RKO (cell line): ENCODE measurements around the gene GRK5.

Experiments used
- DNase-seq: peaks from one replicate; pipeline ENCODE4 v3.0.0-alpha.2; 2016; ENCODE audit warnings: low spot score

GRK5 gene

DNA sequence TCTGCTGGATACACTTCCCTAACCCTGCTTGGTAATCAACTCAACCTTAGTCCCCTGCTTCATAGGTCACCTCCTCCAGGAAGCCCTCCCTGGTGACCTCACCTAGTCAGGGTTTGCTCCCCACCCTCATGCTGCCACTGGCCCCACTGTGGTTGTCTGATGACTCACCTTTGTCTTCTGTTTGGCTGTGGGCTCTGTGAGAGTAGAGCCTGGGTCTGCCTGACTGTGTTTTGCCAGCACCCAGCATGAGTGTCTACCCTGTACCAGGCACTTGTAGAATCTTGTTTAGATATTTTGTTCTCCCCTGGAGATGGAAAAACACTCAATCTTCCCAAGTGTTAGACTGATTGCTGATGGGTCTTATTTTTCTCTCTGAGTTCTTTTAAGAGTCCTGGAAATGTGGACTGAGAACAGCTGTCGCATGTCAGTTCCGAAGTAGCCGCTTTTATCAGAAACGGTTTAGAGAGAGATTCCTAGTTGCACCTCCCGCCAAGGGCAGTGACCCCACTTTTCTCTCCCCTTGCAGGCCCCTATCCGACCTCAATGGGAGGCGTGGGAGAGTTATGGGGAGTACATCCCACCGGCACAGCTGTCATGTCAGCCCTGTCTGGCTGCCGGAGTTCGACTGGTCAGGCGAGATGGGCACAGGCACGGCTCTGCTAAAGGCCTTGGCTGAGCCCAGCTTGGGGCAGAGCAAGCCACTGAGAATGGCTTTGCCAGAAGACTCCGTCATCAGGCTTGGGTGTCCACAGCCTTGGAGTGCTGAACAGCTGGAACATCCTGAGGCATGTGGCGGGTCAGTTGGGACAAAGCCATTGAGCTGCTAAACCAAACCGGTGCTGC lies 134.3 kb downstream of the GRK5 start:
- DNase-seq, result peak; percentile 34

DNA sequence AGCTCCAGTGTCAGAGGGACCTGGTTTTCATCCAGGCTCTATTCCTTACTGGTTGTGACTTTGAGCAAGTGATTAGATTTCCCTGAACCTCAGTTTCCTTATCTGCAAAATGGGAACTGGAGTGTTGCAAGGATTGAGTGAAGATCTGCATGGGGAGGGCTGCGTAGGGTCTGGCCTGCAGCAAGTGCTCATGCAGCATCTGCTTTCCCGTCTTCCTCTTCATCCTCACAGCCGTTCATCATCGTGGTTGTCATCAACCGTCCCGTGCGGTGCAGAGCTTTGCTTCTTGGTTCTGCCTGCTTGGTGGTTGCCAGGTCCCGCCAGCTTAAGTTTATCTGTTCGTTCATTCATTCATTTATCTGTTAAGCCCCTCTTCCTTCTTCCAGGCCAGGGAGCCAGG lies 135.0 kb downstream of the GRK5 start:
- no peak for DNase-seq

DNA sequence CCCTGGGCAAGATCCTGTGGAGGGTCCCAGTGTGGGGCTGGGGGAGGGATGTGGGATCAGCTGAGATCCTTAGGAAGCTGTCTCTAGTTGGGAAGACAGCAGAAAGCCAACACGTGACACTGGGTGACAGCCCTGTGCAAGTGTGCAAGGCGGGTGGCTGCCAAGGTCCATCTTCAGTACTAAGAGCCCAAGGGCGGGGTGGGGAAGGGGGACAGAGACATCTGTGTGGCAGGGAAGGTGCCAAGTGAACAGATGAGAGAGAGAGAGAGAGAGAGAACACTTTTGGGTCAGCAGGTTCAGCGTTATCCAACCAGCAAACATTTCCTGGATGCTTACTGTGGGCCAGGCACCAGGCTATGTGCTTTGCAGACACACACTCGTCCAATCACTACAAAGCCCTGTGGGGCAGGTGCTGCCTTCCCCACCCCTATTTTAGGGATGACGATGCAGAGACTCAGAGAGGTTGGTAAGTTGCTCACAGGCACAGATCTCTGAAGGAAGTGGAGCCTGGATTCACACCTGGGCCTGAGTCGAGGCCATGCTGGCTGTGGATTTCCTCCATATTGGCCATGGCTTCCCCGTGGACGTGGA lies 135.7 kb downstream of the GRK5 start:
- DNase-seq, result no peak

DNA sequence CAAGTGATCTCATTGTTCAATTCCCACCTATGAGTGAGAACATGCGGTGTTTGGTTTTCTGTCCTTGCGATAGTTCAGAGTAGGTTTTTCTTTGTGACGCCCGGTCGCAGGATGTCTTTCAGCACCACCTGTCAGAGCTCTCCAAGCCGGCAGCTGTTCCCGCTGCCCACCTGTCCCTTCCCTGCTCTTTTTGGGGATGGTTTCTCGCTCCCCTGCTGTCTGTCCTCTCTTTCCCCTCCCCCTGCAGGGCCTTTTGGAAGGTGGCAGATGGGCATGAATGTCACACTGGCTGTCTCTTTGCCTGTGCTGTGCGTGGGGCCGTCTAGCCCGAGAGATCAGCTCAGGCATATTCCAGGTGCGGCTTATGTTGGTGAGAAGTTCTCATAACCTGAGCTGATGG lies 137.0 kb downstream of the GRK5 start:
- no peak for DNase-seq

DNA sequence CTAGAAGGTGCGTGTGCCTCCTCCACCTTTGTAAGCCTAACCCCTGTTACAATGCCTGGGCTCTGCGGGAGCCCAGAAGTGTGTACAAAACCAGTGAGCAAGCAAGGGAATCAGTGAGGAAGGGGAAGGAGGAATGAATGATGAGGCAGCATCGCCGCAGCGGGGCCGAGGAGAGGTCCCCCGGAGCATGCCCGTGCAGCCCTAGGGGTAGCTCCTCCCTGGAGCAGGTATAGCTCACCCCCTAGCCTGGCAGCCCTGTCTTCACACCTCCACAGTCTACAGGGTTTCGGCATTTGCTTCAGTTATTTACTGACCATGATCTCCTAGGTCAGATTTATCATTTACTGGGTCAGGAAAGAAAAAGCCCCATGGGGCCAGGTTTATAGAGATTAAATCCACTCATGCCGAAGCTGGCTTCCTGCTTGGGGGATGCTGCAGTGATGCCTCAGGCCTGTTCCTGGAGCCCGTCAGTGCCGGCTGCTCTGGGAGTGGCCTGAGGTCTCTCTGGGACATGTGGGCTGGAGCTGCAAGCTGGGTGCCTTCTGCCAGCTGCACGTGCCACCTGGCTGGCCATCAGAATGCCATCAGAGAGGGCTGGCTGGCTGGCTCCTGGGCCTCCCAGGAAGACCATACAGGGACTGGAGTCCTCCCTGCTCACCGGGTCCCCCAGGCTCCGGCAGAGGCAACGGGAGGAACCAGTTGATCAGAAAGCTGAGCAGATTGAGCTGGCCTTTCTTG lies 138.9 kb downstream of the GRK5 start:
- DNase-seq, result no peak

DNA sequence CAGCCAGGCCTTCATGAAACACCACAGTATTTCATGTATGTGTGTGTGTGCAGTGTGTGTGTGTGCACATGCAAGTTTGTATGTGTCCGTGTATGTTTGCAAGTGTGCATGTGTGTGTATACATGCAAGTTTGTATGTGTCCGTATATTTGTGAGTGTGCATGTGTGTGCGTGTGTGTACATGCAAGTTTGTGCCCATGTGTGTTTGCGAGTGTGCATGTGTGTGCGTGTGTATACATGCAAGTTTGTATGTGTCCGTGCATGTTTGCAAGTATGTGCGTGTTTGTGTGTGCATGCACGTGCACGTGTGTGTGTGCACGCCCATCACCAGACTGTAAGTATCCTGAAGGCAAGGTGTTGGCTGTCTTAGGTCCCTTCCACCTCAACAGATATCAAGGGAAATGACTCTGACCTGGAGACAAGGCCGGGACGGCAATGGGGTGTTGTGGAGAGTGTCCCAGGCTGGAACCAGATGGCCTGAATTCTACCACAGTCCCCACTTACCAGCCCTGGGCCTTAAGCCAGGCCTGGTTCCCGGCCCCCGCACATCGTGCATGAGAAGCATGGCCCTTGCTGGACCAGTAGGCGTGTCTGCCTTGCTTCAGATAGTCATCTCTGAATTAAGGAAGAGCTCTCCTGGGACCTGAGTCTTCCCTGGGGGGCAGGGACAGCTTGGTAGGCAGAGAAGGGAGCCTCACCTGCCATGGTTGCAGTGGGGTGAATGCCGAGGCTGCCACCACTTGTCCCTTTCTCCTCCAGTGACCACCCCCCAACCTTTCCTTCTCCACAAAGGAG lies 140.0 kb downstream of the GRK5 start:
- no peak for DNase-seq

DNA sequence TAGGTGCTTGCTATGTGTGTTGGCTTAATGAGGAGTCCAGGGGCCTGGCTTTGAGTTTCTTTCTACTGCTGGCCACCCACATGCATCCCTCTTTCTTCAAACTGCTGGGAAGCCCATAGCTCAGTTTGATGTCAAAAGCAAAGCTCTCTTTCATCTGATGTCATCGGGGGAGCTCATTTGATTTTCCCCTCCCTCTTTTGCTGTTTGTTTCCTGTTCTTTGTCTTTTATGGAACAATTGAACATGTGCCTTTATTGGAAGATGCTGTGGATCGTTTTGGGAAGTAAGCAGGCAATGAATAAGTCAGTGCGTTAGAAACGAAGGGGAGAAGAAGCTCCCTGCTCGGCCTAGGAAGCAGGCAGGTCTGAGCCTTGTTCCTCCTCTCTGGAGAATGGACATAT lies 140.7 kb downstream of the GRK5 start:
- DNase-seq, result no peak

DNA sequence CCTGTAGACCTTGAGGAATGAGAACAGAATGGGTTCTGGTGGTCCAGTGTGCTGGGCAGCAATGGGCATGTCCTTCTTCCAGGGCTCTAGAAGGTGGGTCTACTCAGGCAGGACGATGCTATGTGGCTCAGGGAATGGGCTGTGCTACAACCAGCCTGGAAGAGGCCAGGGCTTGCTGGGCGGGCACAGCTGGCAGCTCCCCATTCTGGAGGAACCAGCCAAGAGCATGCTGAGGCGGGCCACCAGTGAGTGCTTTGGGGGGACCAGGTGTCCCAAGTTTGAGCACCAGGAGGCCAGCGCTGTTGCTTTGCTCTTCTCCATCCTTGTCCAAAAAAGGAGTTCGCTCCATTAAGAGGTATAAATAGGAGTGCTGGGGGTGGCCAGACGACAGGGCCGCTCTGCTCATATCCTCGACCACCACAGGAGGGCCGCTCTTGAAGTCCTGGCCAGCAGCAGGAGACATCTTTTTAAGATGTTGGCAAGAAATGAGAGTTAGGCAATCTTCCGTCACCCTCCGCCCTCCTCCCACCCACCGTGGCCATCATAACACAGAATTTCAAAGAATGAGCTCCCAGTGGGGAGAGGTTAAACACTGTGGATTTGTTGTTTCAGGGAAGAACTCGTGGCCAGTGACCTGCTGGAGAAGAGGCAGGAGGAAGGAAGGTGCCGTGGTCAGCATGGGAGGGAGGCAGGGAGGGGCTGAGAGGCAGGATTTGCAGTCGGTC lies 141.3 kb downstream of the GRK5 start:
- DNase-seq, result no peak

DNA sequence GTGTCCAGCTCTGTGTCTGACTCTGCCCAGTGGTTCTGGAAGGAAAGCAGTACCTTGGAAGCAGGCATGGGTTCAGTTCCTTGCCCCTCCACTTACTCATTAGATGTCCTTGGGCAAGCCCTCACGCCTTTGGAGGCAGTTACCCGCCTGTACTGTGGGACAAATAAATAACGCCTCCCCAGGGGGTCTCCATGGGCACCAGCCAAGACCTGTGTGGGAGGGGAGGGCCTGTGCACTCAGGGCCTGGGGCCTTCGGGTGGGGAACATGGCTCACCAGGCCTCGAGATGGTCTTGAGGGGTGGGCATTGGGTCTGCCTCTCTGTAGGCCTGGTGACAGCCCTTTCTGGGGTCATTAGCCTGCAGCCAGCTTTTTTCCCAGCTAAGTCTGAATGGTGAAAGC lies 142.0 kb downstream of the GRK5 start:
- no peak for DNase-seq

DNA sequence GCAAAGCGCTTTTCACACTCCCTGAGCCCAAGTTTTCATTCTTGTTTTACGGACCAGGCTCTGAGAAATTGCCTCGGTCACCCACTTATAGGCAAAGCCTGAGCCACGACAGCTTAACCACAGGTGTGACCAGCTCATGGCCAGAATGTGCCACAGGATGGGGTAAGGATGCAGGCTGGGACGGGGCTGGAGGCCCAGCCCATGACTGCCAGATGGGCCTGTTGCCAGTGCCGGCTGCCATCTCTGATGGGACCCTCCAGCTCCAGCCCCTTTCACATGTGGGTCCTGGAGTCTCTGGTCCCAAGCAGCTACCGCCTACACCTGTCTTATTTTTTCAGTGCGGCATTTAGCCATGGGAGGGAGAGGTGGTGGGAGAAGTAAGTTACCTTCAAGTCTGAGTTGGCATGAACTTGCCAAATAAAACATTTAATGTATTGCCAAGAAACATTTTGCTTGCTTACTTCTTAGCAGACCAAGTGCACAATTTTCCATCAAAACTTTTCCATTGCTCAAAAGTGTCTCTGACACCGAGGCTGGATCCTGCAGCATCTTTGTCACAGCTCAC lies 142.6 kb downstream of the GRK5 start:
- no peak for DNase-seq

DNA sequence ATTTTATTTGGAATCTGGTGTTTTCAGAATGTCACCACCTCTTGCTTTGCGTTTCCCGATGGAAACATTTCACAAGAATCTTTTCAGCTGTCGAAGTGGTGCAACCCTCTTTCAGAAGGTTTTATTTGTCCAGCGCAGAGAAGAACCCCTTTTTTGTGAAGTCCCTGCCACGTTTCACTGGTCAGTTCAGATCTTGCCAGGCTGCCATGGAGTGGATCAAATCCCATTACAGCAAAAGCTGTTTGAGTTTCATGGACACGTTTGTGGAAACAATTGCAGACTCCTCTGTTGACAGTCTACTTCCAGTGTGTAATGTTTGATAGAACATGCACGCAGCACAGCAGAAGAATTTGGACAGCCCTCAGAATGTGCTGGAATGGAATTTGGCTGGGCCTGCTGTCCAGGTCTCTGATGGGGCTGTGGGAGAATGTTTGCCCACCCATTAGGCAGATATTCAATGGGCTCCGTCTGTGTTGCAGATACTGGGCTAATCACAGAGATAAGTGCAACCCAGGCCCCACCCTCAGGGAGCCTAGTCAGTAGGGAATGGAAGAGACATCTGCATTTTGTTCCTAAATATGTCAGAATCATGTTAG lies 143.2 kb downstream of the GRK5 start:
- DNase-seq, result no peak

DNA sequence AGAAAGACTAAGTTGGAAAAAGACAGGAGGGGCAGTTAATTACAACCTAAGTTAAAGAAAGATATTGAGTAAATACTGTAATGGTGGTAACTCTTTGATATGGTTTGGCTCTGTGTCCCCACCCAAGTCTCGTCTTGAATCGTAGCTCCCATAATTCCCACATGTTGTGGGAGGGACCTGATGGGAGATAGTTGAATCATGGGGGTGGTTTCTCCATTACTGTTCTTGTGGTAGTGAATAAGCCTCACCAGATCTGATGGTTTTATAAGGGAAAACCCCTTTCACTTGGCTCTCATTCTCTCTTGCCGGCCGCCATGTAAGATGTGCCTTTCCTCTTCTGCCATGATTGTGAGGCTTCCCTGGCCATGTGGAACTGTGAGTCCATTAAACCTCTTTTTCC lies 143.8 kb downstream of the GRK5 start:
- no peak for DNase-seq

DNA sequence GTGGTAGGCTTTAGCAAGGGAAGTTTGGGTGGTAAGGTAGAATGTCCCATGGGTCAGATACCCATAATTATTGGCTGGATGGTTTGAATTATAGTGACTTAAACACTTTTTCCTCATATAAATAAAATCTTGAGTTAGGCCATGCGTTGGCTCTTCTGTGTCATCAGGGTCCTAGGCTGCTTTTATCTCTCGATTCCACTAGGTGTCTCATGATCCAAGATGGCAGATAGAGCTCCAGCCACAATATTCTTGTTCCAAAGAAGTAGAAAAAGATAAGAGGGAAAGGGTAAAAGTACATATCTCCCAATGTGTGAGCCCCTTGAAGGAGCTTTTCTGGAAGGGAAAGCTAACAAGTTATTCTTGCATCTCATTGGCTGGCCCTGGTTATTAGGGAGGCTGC lies 144.7 kb downstream of the GRK5 start:
- no peak for DNase-seq

DNA sequence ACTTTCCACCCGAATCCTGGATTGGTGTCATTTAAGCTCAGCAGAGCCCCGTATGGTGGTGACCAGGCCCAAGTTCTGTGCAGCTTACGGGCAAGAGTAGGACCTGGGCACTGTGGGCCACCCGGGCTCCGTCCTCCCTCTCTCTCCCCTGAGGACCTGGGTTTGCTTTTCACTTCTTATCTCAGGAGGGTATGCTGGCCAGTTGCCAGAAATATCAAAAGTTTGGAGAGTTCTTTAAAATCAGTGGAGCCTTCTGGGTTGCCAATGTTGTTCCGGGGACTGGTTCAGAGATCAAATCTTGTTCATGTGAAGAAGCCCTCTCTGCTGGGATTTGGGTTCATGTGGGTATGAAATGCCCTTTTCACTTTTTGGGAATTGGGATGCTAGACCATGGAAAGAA lies 145.4 kb downstream of the GRK5 start:
- no peak for DNase-seq

DNA sequence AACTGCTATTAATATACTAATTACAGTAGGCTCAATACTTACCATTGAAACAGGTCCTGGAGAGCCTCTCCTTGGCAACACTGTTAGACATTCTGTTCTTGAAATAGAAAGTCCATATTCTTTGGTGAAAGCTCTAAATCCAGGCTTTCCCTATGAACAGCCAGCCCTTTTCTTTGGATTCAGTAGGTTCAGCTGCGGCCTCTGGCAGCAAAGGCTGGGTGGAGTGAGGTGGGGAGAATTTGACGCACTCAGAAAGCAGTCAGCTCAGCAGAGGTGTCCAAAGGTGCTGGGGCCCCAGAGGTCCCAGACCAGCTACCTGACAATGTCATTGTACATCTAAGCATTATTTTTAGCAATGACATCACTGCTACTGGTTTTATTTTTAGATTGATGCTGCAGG lies 146.1 kb downstream of the GRK5 start:
- no peak for DNase-seq

DNA sequence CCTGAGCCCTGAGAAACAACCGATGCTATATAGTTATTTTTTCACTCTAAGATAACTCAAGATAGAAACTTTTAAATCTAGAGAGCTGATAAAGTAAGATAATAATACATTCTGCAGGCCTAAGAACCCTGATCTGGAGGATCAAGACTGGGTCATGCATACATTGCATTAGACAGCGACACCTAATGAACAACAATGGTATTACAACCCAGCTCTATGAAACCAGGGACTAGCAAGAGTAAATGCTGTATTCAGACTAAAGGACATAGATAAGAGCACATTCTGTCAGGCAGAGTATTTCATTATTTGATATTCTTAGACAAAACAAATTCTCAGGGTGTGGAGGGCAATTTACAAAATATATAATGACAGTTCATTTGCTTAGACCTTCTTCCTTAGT lies 148.6 kb downstream of the GRK5 start:
- peak; percentile 15 for DNase-seq

DNA sequence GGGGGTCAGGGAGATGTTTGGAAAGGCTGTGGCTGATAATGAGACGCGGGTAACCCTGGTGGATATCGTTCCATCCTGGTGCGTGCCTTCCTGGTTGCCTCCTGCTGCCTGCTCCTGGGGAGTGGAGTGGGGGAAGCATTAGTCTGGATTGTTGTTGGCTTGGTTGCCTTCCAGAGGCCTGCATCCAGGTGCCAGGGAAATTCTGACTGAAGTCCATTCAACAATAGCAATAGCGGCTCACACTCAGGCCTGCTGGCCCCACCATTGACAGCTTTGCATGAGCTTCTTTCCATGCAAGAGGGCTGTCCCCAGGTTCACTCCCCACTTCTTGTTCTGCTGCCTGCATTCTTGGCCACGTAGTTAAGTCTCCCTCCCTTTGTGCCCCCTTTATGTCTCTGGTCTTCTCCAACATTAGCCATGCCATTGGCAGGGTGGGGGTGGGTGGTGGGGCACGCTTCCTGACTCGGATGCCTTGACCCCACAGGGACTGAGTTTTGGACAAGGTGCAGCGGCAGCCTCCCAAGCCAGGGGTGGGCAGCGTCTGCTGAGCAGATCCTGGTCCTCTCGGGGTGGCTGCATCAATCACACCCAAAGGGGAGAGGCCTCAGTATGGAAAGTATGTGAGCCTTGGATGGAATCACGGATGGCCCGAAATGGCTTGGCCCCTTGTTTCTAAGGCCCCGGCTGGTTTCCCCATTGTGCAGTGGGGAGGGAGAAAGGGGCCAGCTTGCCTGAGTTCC lies 150.2 kb downstream of the GRK5 start:
- no peak for DNase-seq

DNA sequence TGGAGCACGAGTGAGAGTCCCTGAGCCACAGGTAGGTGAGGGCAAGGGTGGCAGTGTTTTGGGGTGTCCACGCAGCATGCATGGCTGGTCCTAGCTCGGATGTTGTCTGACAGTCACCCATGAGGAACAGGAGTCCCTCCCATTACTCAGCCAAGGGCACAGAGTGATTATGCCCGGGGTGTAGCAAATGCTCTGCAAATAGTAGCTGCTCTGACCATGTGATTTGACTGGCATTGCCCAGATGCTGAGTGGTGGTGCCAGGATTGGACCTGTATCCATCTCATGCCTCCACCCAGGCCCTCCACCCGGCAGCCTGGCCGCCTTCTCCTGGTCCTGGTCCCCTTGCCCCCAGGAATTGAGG lies 150.8 kb downstream of the GRK5 start:
- no peak for DNase-seq

DNA sequence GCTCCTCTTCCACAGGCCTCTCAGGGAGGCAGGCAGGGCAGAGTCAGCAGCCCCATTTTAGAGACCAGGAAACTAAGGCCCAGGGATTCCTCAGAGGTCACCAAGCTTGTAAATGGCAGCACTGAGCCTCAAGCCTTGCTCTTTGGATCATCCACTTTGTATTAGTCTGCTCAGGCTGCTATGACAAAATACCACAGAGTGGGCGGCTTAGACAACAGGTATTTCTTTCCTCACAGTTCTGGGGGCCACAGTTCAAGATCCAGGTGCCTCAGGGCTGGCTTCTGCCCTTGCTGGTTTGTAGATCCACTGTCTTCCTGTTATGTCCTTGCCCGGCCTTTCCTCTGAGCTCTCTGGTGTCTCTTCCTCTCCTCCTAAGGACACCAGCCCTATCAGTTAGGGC lies 151.2 kb downstream of the GRK5 start:
- DNase-seq, result no peak

DNA sequence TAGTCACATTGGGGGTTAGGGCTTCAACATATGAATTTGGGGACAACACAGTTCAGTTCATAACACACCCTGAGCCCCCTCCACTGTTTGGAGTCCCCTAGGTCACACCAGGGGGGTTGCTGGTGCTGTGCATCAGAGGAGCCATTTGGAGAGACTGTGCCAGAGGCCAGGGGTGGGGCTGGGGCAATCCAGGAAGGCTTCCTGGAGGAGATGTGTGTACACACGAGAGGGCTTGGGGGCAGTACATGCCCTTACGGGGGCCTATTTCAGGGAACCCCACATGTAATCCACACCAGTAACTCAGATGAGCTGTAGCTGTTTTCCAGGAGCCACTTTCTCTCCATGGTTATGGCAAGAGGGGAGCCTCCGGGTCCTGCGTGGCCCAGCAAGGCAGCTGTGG lies 151.7 kb downstream of the GRK5 start:
- no peak for DNase-seq
